ENCODE results near the gene PRR18. TPM values are rescaled to one million over a fixed set of nuclear protein-coding genes. Genes with fewer than 3 reads are reported as not detected.

Gene PRR18
- total and polyA plus RNA-seq, 2 of the 8 experiments (the other 6 are each of a cell fraction or from before 2014, with no cell fraction given), result 0.08 to 0.19 TPM

DNA sequence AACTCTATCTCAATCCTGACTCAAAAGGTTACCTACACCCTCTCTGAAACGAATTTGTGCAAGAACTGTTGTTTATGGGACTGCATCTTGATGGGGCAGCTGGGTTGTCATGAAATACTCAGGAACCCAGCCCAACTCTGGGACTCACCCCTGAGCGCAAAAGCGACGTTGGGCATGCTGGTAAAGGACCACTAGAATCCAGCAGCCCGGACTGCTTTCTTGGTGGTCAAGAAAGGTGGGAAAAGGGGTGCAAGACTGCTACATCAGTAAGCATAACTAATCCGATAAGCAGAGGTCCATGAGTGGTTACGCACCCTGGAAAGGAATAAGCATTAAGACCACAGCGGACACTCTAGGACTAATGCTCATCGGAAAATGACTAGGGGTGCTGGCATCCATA lies 6.3 kb upstream of the PRR18 start:
- H4K5ac ChIP-seq (ENCODE audit: insufficient read length, low read depth, low read length), result no peak overlapping the region
- H3K27me3 ChIP-seq (replicated peaks in 1 of 4; ENCODE audit: control insufficient read depth in 3 of 4, extremely low read depth in 1 of 4, insufficient read depth in 3 of 4, low read length in 3 of 4), result peaks cover 2 to 12% (median 11%) of the 10 kb centered on the region in 4 experiments
- no peaks in the 10 kb centered on the region for H3K9me3 ChIP-seq (ENCODE audit: insufficient read depth in 2 of 2, low read depth in 1 of 2, low read length in 1 of 2)
- 0 out of 7 replicates have a peak, but pooled peaks cover 0 to 2% (median 0%) of the 10 kb centered on the region in 4 experiments for H3K4me1 ChIP-seq (replicated peaks in 1 of 4; ENCODE audit: control insufficient read depth in 3 of 4, insufficient read depth in 4 of 4, low read length in 3 of 4)
- H4K8ac ChIP-seq (ENCODE audit: extremely low read depth, insufficient read depth, low read length), result no peak overlapping the region
- no peak overlapping the region for H2BK12ac ChIP-seq (ENCODE audit: low read depth, low read length)
- FAIRE-seq (no peak), DNase-seq (ENCODE audit: low read depth in 1 of 2, low spot score in 2 of 2) (no peak)
- H3K23me2 ChIP-seq (ENCODE audit: low read depth, low read length), result no peaks in the 10 kb centered on the region
- WGBS, 2 experiments (ENCODE audit: extremely low coverage in 1 of 2, insufficient coverage in 1 of 2, insufficient read length in 1 of 2, insufficient replicate concordance in 2 of 2, low coverage in 1 of 2, low lambda C conversion rate in 2 of 2, missing lambda C conversion rate in 1 of 2), result 81% methylated on average over 9 of the region's 9 CpGs; no CpG with 5 or more reads in 1 of the 2 experiments
- no peak overlapping the region for H3K27ac ChIP-seq (ENCODE audit: low read depth, low read length)
- no peak overlapping the region for H2AK5ac ChIP-seq (ENCODE audit: low read depth, low read length)
- ChIA-PET POLR2A (ENCODE audit: partially characterized antibody) (no interaction called here), CTCF (ENCODE audit: partially characterized antibody) (interaction anchor here (0.7 to 8.2 kb wide), 14 partner anchors 8 to 96 kb away, joined by 3 to 120 read pairs (median 8); no protein-coding TSS in a partner anchor)
- H2BK120ac ChIP-seq (replicated peaks; ENCODE audit: low read depth, low read length), result no peak overlapping the region
- no peak overlapping the region for H3K23ac ChIP-seq (ENCODE audit: insufficient read length)
- no peak overlapping the region for H3K9ac ChIP-seq (replicated peaks in 1 of 4; ENCODE audit: extremely low read depth in 1 of 4, low read depth in 3 of 4, low read length in 3 of 4)
- no peaks in the 10 kb centered on the region for H3K79me1 ChIP-seq (ENCODE audit: low read depth, low read length)
- H4K91ac ChIP-seq (replicated peaks; ENCODE audit: insufficient read length, low read length), result no peak overlapping the region
- no peaks in the 10 kb centered on the region for H3K79me2 ChIP-seq (ENCODE audit: control insufficient read depth in 1 of 2, insufficient read depth in 2 of 2, low read length in 2 of 2)
- H3K18ac ChIP-seq (ENCODE audit: extremely low read depth, low read length), result no peak overlapping the region
- H3K4me3 ChIP-seq (ENCODE audit: extremely low read depth in 1 of 4, insufficient read depth in 2 of 4, low read depth in 3 of 4, low read length in 4 of 4), result no peak overlapping the region
- H2BK15ac ChIP-seq (ENCODE audit: low read length), result no peak overlapping the region
- H2BK5ac ChIP-seq (ENCODE audit: low read depth, low read length), result no peak overlapping the region
- no peak overlapping the region for H3K4ac ChIP-seq (replicated peaks; ENCODE audit: insufficient read length, low read depth, low read length)
- no peak overlapping the region for H2AFZ ChIP-seq (ENCODE audit: low read length)
- H2BK20ac ChIP-seq (ENCODE audit: low read length), result no peak overlapping the region
- H3K4me2 ChIP-seq (ENCODE audit: insufficient read depth in 1 of 2, low read depth in 2 of 2, low read length in 2 of 2), result no peak overlapping the region
- H3K14ac ChIP-seq (ENCODE audit: insufficient read length), result no peak overlapping the region
- no peak overlapping the region for H3K56ac ChIP-seq (replicated peaks; ENCODE audit: insufficient read length, low read depth, low read length)
- no peaks in the 10 kb centered on the region for H4K20me1 ChIP-seq (replicated peaks in 1 of 2; ENCODE audit: control insufficient read depth in 1 of 2, insufficient read depth in 2 of 2, low read length in 2 of 2)
- no peaks in the 10 kb centered on the region for H3K36me3 ChIP-seq (ENCODE audit: control insufficient read depth in 2 of 4, insufficient read depth in 4 of 4, low read length in 3 of 4)
- TF ChIP-seq CBX8 (IDR thresholded peaks at IDR 0.05; ENCODE audit: borderline replicate concordance, low read depth, low read length), result no peak
- no peak for TF ChIP-seq RBBP5 (IDR thresholded peaks at IDR 0.05; ENCODE audit: borderline replicate concordance, low read depth, low read length)
- no peak for TF ChIP-seq BCL11A (IDR thresholded peaks at IDR 0.05; ENCODE audit: low read depth in 2 of 2, low read length in 2 of 2)
- TF ChIP-seq ZNF274 (IDR thresholded peaks at IDR 0.05; ENCODE audit: borderline replicate concordance, extremely low read depth, low read length), result no peak
- no peak for TF ChIP-seq GABPA (IDR thresholded peaks at IDR 0.05; ENCODE audit: borderline replicate concordance, insufficient read depth, low read length)
- TF ChIP-seq POLR2AphosphoS5 (IDR thresholded peaks at IDR 0.05; ENCODE audit: low read depth, low read length), result no peak
- no peak for TF ChIP-seq YY1 (IDR thresholded peaks at IDR 0.05; ENCODE audit: low read depth, low read length)
- no peak for TF ChIP-seq KDM4A (IDR thresholded peaks at IDR 0.05; ENCODE audit: low read depth, low read length, severe bottlenecking)
- TF ChIP-seq RAD21 (IDR thresholded peaks at IDR 0.05 in 1 of 2, conservative IDR thresholded peaks at IDR 0.05 in 1 of 2; ENCODE audit: low read depth in 2 of 2, low read length in 2 of 2), result no peak
- no peak for TF ChIP-seq HDAC2 (IDR thresholded peaks at IDR 0.05; ENCODE audit: borderline replicate concordance in 1 of 2, low read depth in 2 of 2, low read length in 2 of 2)
- no peak for TF ChIP-seq TAF1 (IDR thresholded peaks at IDR 0.05; ENCODE audit: low read depth, low read length)

Measured in H1 (cell line).